Panc1 (cell line): ENCODE data around the gene DTWD1. TPM values are rescaled to one million over a fixed set of nuclear protein-coding genes. Genes with fewer than 3 reads are reported as not detected.

Source experiments
- ATAC-seq: fragments of 200-7000 bp; cut with Tn5 transposase; 2 replicates; pipeline ENCODE4 v1.9.1; 2020; ENCODE audit warnings: mild to moderate bottlenecking, moderate library complexity
- BruUV-seq: library from RNA; stranded (reverse); fragments of 400-500 nt; replicated peaks from 2 replicates; lab custom pipeline; 2021; lab: Mats Ljungman, UMichigan
- CTCF ChIA-PET: fragments of 300-600 bp; sonication (Branson Sonifier 250); formaldehyde crosslinking; loops from one replicate; lab custom pipeline; 2022; ENCODE audit warnings: antibody characterized with exemption; lab: Charles Lee
- POLR2A ChIA-PET: fragments of 300-600 bp; sonication (Branson Sonifier 250); formaldehyde crosslinking; loops from one replicate; lab custom pipeline; 2022; ENCODE audit warnings: antibody characterized with exemption; lab: Charles Lee
- DNase-seq: peaks from one replicate; pipeline ENCODE4 v3.0.0-alpha.2; 2010; ENCODE audit warnings: low read depth, low spot score
- H3K27ac ChIP-seq: 2 replicates; pipeline ENCODE4 v1.5.1; 2011; ENCODE audit warnings: mild to moderate bottlenecking, low read length, inconsistent platforms
- H3K27me3 ChIP-seq: fragments of 200-500 bp; sonication (Bioruptor generic); 2 replicates; pipeline ENCODE4 v1.6.0; 2014; ENCODE audit warnings: low read length, inconsistent platforms; ENCODE audit not compliant: control insufficient read depth, insufficient read depth
- H3K36me3 ChIP-seq: fragments of 200-500 bp; sonication (Bioruptor generic); 2 replicates; pipeline ENCODE4 v1.5.1; 2014; ENCODE audit warnings: inconsistent platforms, mild to moderate bottlenecking, low read length, moderate library complexity; ENCODE audit not compliant: control insufficient read depth, insufficient read depth
- H3K4me1 ChIP-seq: 2 replicates; pipeline ENCODE4 v1.5.1; 2011; ENCODE audit warnings: inconsistent platforms, mild to moderate bottlenecking, low read length, moderate library complexity; ENCODE audit not compliant: control insufficient read depth, insufficient read depth
- H3K4me3 ChIP-seq, 2 experiments: 2 replicates each; pipeline ENCODE4 v1.5.1; 2011 to 2012; ENCODE audit warnings: low read depth in 2 of 2, low read length in 2 of 2, mild to moderate bottlenecking in 2 of 2, inconsistent platforms in 1 of 2, moderate library complexity in 1 of 2
- H3K9me3 ChIP-seq: fragments of 200-500 bp; sonication (Bioruptor generic); 2 replicates; pipeline ENCODE4 v1.5.1; 2014; ENCODE audit warnings: low read depth, mild to moderate bottlenecking, inconsistent platforms, low read length, moderate library complexity; ENCODE audit not compliant: control insufficient read depth, insufficient read depth
- CTCF ChIP-seq: fragments of 450-650 bp; IDR thresholded peaks from 2 replicates; pipeline ENCODE4 v1.5.1; 2017; ENCODE audit warnings: mild to moderate bottlenecking
- POLR2AphosphoS5 ChIP-seq: IDR thresholded peaks from 2 replicates; pipeline ENCODE4 v1.6.1; 2012; ENCODE audit warnings: mild to moderate bottlenecking, low read depth, low read length, moderate library complexity
- REST ChIP-seq, 2 experiments: IDR thresholded peaks; 2 replicates each; pipeline ENCODE4 v1.6.1; 2011 to 2012; ENCODE audit warnings: low read depth in 2 of 2, control low read depth in 1 of 2, low read length in 1 of 2, mild to moderate bottlenecking in 1 of 2, moderate library complexity in 1 of 2; ENCODE audit not compliant: insufficient read depth in 1 of 2
- SIN3A ChIP-seq: IDR thresholded peaks from 2 replicates; pipeline ENCODE4 v1.6.1; 2012; ENCODE audit warnings: low read depth, mild to moderate bottlenecking, low read length, moderate library complexity, borderline replicate concordance; ENCODE audit not compliant: insufficient read depth
- TCF7L2 ChIP-seq: IDR thresholded peaks from 2 replicates; pipeline ENCODE4 v1.6.1; 2011; ENCODE audit warnings: mild to moderate bottlenecking, low read depth, low read length, inconsistent platforms
- in situ Hi-C: cut with HindIII; loops from 2 replicates; pipeline ENCODE4 v1.10.0; 2016; ENCODE audit warnings: low sequenced_read_pairs, low pct_unique_long_range_greater_than_20kb
- intact Hi-C: fragments of 100-400 bp; cut with micrococcal nuclease; formaldehyde crosslinking; loops from one replicate; pipeline ENCODE4 v1.10.0; 2022; ENCODE audit not compliant: unreplicated experiment
- total RNA-seq: library from RNA; stranded (reverse); gene quantifications from one replicate; pipeline ENCODE4 v1.2.1, GENCODE V29; 2021; ENCODE audit not compliant: unreplicated experiment

DTWD1 gene
- total RNA-seq, 1 experiment from 2014 or later: 19.8 TPM

- H3K9me3 ChIP-seq: no peaks in the 10 kb centered on the region
- no peaks in the 10 kb centered on the region for H3K36me3 ChIP-seq
- TF ChIP-seq REST (IDR thresholded peaks at IDR 0.05; ENCODE audit: insufficient read depth in 1 of 2, low read depth in 2 of 2, low read length in 1 of 2): no peak
- TF ChIP-seq TCF7L2: no peak
- TF ChIP-seq CTCF: no peak
- no peak for TF ChIP-seq SIN3A
- no peak for TF ChIP-seq POLR2AphosphoS5
- no peak overlapping the region for H3K27ac ChIP-seq
- no peak overlapping the region for H3K4me3 ChIP-seq
- DNase-seq (no peak), ATAC-seq (no peak)
- no peaks in the 10 kb centered on the region for H3K4me1 ChIP-seq
- POLR2A ChIA-PET: no interaction called here
- no TSS peak for BruUV-seq
- CTCF ChIA-PET: interaction anchor here (0.6 kb wide), 1 partner anchor 195 kb away, joined by 3 read pairs; no protein-coding TSS in a partner anchor
- intact Hi-C loops: no loop called here
- in situ Hi-C loops: no loop called here
- peaks cover 2% of the 10 kb centered on the region; the same call in 1 of the 2 replicates for H3K27me3 ChIP-seq
Measured at GRCh38 chr15:49692514-49693090, 71.8 kb downstream of the DTWD1 start.

GRCh38 chr15:49693498-49693897 is 72.7 kb downstream of the DTWD1 start:
- intact Hi-C loops (no loop called here), in situ Hi-C loops (no loop called here)
- Histone ChIP-seq H3K36me3 (no peaks in the 10 kb centered on the region), H3K4me1 (no peaks in the 10 kb centered on the region), H3K27me3 (peaks cover 2% of the 10 kb centered on the region; the same call in 1 of the 2 replicates), H3K9me3 (no peaks in the 10 kb centered on the region), H3K4me3 (no peak overlapping the region), H3K27ac (no peak overlapping the region)
- ATAC-seq: no peak
- DNase-seq: no peak
- ChIA-PET CTCF (no interaction called here), POLR2A (no interaction called here)
- TF ChIP-seq SIN3A (no peak), CTCF (no peak), REST (IDR thresholded peaks at IDR 0.05; ENCODE audit: insufficient read depth in 1 of 2, low read depth in 2 of 2, low read length in 1 of 2) (no peak), POLR2AphosphoS5 (no peak), TCF7L2 (no peak)
- BruUV-seq: no TSS peak
